HG02798 (cell line): ENCODE results near the gene CSTF2T.

Experiments
- ATAC-seq: cut with Tn5 transposase; IDR thresholded peaks from one replicate; pipeline ENCODE4 v1.9.1; 2021; ENCODE audit warnings: mild to moderate bottlenecking; ENCODE audit not compliant: unreplicated experiment, poor library complexity

The CSTF2T gene, protein sequence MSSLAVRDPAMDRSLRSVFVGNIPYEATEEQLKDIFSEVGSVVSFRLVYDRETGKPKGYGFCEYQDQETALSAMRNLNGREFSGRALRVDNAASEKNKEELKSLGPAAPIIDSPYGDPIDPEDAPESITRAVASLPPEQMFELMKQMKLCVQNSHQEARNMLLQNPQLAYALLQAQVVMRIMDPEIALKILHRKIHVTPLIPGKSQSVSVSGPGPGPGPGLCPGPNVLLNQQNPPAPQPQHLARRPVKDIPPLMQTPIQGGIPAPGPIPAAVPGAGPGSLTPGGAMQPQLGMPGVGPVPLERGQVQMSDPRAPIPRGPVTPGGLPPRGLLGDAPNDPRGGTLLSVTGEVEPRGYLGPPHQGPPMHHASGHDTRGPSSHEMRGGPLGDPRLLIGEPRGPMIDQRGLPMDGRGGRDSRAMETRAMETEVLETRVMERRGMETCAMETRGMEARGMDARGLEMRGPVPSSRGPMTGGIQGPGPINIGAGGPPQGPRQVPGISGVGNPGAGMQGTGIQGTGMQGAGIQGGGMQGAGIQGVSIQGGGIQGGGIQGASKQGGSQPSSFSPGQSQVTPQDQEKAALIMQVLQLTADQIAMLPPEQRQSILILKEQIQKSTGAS

DNA sequence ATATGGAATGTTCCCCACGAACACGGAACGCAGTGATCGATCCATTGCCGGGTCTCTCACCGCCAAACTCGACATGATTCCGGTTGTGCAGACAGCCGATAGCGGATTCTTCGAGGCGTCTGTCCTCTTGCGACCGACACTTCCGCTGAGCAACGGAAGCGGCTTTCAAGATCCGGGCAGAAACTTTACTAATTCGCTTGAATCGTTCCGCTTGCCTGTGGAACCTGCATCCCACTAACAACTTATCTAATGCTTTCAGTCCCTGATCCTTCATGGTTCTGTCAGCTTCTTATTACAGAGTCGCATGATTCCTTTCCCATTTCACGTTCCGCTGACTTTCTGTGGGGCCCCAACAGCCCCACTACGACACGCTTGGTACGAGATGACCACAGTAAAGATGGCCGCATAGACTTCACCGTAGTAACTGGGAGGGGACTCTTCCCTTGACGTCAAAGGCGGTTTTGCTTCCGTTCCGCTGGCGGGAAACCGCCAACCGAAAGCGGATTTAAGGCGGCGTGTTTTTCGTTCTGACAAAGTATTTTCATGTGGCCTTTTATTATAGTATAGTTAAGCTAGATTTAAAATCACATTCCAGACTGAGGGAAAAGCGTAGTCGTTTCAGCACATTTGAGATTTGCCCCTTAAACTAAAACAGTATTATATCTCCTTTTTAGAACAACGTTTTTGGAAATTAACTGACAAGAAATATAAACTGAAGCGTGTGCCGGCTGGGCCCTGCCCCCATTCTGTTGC, at the start of gene CSTF2T:
TSS of gene CSTF2T (minus strand) at position 121 of the 753 bp plus-strand sequence. CDS start at position 75, 46 bp downstream.
- peak; percentile 95 for ATAC-seq

DNA sequence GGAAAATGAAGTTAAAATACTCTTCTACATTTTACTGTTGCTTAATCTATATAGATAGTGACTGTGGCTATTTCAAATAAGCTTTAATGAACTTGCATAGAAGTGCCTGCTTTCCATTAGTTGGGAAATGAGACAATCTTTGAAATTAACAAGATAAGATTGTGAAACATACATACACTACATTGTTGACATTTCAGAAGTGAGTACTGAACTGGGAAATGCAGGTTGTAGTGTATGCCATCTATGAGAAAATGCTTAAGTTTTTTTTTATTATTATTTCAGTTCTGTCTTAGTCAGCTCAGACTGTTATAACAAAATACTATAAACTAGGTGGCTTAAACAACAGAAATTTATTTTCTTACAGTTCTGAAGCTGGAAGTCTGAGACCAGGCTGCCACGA, 49.6 kb upstream of the CSTF2T start:
- no peak for ATAC-seq

GRCh38 chr10:51747216-51747615, 47.8 kb upstream of the CSTF2T start:
- no peak for ATAC-seq

GRCh38 chr10:51745397-51745796, 46.0 kb upstream of the CSTF2T start:
- ATAC-seq = no peak

DNA sequence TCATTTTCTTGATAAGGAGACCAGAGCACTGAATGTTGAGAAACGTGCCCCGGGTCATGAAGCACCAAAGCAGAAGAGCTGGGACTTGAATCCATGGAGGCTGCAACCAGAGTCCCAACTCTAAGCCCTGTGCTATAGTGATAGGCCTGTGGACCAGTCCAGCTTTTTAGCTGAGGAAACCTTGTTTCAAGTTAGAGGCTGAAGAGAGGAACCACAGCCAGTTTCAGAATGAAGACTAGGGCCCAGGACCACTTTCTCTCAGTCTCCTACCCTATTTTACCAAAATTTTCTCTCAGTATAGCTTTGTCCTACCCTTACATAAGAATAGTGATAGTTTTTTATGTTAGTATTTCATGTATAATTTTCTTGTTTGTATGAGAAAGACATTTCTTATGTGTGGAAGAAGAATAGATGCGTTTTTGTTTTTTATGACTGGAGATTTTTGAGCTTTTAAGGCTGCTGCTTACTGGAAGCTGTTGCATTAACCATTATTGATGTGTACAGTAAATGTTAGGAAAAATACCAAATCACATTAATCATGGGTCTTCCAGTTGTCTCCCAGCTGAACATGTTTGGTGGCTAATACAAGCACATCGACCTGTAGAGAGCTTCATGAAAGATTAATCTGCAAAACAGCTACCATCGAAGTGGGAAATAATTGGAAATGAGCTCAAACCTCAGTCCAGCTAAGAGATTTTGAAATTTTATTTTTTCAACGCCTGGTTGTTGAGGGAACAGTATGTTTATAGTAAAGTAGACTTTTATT, 45.0 kb upstream of the CSTF2T start:
- peak; percentile 36 for ATAC-seq

- ATAC-seq = peak; percentile 93
These were observed 43.8 kb upstream of the CSTF2T start for GRCh38 chr10:51743146-51743545.

- no peak for ATAC-seq
These were observed 33.7 kb upstream of the CSTF2T start for GRCh38 chr10:51733057-51733456.

DNA sequence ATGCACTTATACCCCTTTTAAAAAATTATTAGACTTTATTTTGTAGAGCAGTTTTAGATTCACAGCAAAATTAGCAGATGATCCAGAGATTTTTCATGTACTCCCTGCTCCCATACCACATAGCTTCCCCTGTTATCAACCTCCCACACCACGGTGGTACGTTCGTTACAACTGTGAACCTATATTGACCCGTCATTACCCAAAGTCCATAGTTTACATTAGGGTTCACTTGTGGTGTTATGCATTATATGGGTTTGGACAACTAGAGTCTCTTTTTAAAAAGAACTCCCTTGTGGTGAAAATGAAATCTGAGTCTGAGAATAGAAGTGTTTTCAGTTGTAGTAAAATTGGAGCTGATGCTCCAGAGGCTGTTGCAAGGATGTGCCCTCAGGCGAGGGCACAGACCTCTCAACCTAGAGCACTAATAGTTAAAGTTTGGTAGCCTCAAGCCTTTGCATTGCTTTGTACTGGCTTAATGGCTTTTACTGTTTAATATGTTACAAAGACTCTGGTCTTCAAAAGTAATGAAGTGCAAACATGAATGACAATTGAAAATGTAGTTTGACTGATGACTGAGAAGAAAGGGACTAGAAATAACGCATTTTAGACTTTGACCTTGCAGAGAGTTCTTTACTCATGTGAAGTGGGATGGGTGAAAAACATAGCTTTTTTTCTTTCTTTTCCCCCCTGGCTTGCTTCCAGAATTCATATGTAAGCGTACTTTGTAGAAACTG, 30.6 kb upstream of the CSTF2T start:
- ATAC-seq = no peak

GRCh38 chr10:51724038-51724437, 24.6 kb upstream of the CSTF2T start:
- ATAC-seq = no peak

- no peak for ATAC-seq
These were observed 19.5 kb upstream of the CSTF2T start for GRCh38 chr10:51718804-51719291.

GRCh38 chr10:51716981-51717380, 17.6 kb upstream of the CSTF2T start:
- ATAC-seq = no peak

DNA sequence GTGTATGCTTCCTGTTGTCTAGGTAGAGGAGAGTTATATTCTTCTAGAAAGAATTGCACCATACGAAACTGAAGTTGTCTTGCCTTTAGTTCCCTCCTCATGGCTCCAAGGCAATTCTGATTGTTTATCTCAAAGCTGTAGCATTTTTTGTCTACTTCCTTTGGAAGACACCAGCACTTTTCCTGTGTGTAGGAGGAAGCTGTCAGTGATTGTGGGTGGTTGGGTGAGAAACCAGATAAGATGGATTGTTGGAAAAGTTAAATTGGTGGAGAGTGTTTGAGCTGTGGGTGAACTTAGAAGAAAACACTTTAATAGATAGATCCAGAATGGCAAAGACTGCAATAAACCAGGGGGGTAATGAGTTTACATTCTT, 12.1 kb upstream of the CSTF2T start:
- ATAC-seq = no peak

DNA sequence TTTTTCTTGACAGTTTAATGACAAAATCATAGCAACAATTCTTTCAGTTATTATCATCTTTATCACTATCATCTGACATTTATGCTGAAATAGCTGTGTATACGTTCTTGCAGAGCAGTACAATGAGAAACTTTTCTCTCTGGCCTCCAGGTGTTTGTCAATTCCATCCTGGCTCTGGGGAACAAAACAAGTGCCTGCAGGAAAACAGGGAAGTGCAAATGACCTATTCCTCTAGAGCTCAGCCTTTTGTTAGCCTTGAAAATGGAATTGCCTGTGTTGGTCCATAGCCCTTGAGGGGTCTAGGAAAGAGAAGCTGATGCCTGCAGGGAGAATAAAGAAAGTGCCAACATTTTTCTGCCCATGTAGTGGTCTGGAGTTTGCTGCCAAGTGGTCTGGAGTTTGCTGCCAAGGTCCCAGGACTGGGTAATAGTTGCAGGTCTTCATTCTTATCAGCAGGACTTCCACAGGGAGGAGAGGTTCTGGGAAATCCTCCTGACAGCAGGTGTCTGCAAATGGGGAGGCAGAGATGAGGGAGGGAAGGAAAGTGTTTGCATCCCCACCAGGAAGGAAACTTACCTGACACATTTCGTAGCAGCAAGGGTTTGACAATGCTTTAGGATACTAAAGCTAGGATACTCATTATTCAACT, 10.1 kb upstream of the CSTF2T start:
- no peak for ATAC-seq

GRCh38 chr10:51708609-51709008, 9.2 kb upstream of the CSTF2T start:
- ATAC-seq = no peak

DNA sequence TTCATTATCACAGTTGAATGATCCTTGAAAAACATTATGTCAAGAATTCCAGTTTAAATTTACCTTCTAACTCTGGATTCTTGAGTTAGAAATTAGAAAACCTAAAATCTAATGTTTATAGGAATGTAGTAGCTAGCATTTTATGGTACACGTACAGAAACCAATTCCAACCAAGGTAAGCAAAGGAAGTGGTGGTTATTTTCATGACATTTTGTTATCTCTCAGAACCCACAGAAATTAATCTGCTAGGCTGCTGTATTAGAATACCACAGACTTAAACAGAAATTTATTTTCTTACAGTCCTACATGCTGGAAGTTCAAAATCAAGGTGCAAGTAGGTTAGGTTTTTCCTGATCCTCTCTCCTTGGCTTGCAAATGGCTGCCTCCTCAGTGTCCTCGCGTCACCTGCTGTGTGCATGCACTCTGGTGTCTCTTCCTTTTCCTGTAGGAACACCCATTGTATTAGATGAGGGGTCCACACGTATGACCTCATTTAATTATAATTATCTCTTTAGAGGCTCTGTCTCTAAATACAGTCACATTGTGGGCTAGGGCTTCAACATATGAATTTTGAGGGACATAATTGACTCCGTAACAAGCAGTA, 8.5 kb upstream of the CSTF2T start:
- ATAC-seq = no peak

- ATAC-seq = no peak
These were observed 8.0 kb upstream of the CSTF2T start for GRCh38 chr10:51707392-51707791.

DNA sequence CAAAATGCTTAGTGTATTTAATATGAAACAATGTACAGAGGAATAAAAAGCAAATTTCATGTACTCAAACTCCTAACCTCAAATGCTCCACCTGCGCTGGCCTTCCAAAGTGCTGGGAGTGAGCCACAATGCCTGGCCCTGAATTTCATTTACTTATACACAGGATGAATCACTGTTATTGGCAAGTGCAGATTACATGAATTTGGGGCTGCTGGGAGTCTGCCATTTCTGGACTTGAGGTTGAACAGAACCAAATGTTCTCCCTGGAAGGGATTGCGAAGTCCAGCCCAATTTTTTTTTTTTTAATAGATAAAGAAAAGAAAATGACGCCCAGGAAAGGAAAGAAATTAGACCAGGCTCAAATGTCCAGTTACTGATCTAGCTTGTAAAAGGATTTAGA, 6.8 kb upstream of the CSTF2T start:
- no peak for ATAC-seq

GRCh38 chr10:51705774-51706173, 6.4 kb upstream of the CSTF2T start:
- no peak for ATAC-seq
